Mesothelial cell of epicardium (in vitro differentiated cells): ENCODE measurements around the gene METTL15. TPM values are rescaled to one million over a fixed set of nuclear protein-coding genes. Genes with fewer than 3 reads are reported as not detected.

Experiments
- DNase-seq, 2 experiments: peaks; one replicate each; pipeline ENCODE4 v3.0.0; 2021; ENCODE audit warnings: low spot score in 2 of 2; ENCODE audit not compliant: unreplicated experiment in 2 of 2
- H3K27ac Mint-ChIP-seq: 2 replicates; pipeline ENCODE4 v1.8.0; 2021; ENCODE audit warnings: mixed read lengths
- H3K27me3 Mint-ChIP-seq: 2 replicates; pipeline ENCODE4 v1.8.0; 2021; ENCODE audit warnings: low read depth, mixed read lengths
- H3K36me3 Mint-ChIP-seq: 2 replicates; pipeline ENCODE4 v1.8.0; 2021; ENCODE audit warnings: mixed read lengths
- H3K4me1 Mint-ChIP-seq: 2 replicates; pipeline ENCODE4 v1.8.0; 2021; ENCODE audit warnings: mixed read lengths
- H3K4me3 Mint-ChIP-seq: 2 replicates; pipeline ENCODE4 v1.8.0; 2021; ENCODE audit warnings: mild to moderate bottlenecking, moderate library complexity, mixed read lengths
- H3K9me3 Mint-ChIP-seq: 2 replicates; pipeline ENCODE4 v1.8.0; 2021; ENCODE audit warnings: mixed read lengths
- CTCF ChIP-seq: fragments of 200-600 bp; sonication (generic); IDR thresholded peaks from one replicate; pipeline ENCODE4 v1.5.0; 2021; ENCODE audit warnings: antibody characterized with exemption; ENCODE audit not compliant: unreplicated experiment
- total RNA-seq: library from RNA; stranded (reverse); gene quantifications from 3 replicates; pipeline ENCODE4 v1.2.1, GENCODE V29; 2021

METTL15 gene
- total RNA-seq: 20.2 to 24.0 TPM (median 22.3 TPM) in 3 replicates

- Mint-ChIP-seq H3K4me3 (peak within 1 kb of the TSS; percentile 97), H3K9me3 (no peaks in the 10 kb centered on the region), H3K36me3 (peaks cover 7% of the 10 kb centered on the region), H3K4me1 (peaks cover 45% of the 10 kb centered on the region), H3K27ac (peak within 1 kb of the TSS; percentile 100), H3K27me3 (no peaks in the 10 kb centered on the region)
- DNase-seq: peak; percentile 99 to 100
- no peak for TF ChIP-seq CTCF
Measured at GRCh38 chr11:28107750-28108618, at the start of gene METTL15, which contains the start of gene KIF18A. Gene METTL15, plus strand, starts transcription at chr11:28108388. Its CDS starts 4,947 bp downstream, at chr11:28113335. Gene KIF18A, minus strand, starts transcription at chr11:28108156. Its CDS starts 10,209 bp downstream, at chr11:28097947.

GRCh38 chr11:28071305-28071704 is 36.9 kb upstream of the METTL15 start:
- TF ChIP-seq CTCF: no peak
- Mint-ChIP-seq H3K36me3 (peaks cover 3% of the 10 kb centered on the region), H3K27me3 (no peaks in the 10 kb centered on the region), H3K4me3 (no peak overlapping the region), H3K9me3 (no peaks in the 10 kb centered on the region), H3K4me1 (peaks cover 10% of the 10 kb centered on the region), H3K27ac (no peak overlapping the region)
- DNase-seq: no peak

GRCh38 chr11:28072321-28072720 is 35.9 kb upstream of the METTL15 start:
- Mint-ChIP-seq H3K27me3 (no peaks in the 10 kb centered on the region), H3K36me3 (peaks cover 3% of the 10 kb centered on the region), H3K9me3 (no peaks in the 10 kb centered on the region), H3K27ac (peak overlapping the region; percentile 32), H3K4me3 (no peak overlapping the region), H3K4me1 (peaks cover 10% of the 10 kb centered on the region)
- no peak for DNase-seq
- no peak for TF ChIP-seq CTCF

- Mint-ChIP-seq H3K27ac (no peak overlapping the region), H3K4me3 (no peak overlapping the region), H3K9me3 (no peaks in the 10 kb centered on the region), H3K4me1 (peaks cover 3% of the 10 kb centered on the region), H3K27me3 (no peaks in the 10 kb centered on the region), H3K36me3 (peaks cover 9% of the 10 kb centered on the region)
- no peak for TF ChIP-seq CTCF
- DNase-seq: no peak
Measured at GRCh38 chr11:28077521-28077920, 30.7 kb upstream of the METTL15 start.

GRCh38 chr11:28083118-28083517 is 25.1 kb upstream of the METTL15 start:
- no peak for DNase-seq
- no peaks in the 10 kb centered on the region for H3K27me3 Mint-ChIP-seq

More at GRCh38 chr11:28083118-28083517, 25.1 kb upstream of the METTL15 start:
- TF ChIP-seq CTCF: no peak
- H3K27ac Mint-ChIP-seq: no peak overlapping the region
- H3K4me3 Mint-ChIP-seq: no peak overlapping the region
- no peaks in the 10 kb centered on the region for H3K4me1 Mint-ChIP-seq
- no peaks in the 10 kb centered on the region for H3K9me3 Mint-ChIP-seq
- H3K36me3 Mint-ChIP-seq: peaks cover 19% of the 10 kb centered on the region
